ENCODE results near the gene PDSS2. TPM values are rescaled to one million over a fixed set of nuclear protein-coding genes. Genes with fewer than 3 reads are reported as not detected.
A peak's percentile ranks its signal among the peaks of the same experiment; 100 is the strongest.

The PDSS2 gene
- total RNA-seq, 1 donor from 2014 or later: 14.9 TPM

DNA sequence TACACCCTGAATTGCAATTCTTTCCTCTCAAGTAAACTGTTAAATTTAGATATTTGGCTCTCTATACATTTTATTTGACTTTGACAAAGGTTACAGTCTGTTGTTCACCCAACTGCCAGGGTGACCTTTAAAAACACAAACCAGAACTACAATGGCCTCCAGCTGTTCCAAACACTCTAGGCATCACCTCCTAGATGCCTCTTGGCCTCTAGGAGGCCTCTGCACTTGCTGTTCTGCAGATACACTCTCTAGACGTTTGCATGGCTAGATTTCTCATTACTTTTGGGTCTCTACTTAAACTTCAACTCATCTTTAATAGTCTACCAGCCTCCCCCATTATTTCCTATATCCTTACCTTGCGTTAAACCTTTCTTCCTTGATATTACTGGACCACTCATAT, 241.2 kb downstream of the PDSS2 start:
- Histone ChIP-seq H4K20me1 (ENCODE audit: low read depth) (peaks cover 3% of the 10 kb centered on the region), H3K4me2 (no peak overlapping the region), H3K4me3 (no peak overlapping the region), H2AFZ (replicated peaks) (no peak overlapping the region), H3K9ac (no peak overlapping the region), H3K27ac (no peak overlapping the region), H3K36me3 (no peaks in the 10 kb centered on the region), H3K79me2 (ENCODE audit: low read depth) (no peaks in the 10 kb centered on the region), H3K27me3 (no peaks in the 10 kb centered on the region), H3K9me3 (ENCODE audit: low read depth) (no peaks in the 10 kb centered on the region), H3K4me1 (no peaks in the 10 kb centered on the region), H3F3A (ENCODE audit: low read depth) (no peaks in the 10 kb centered on the region)
- no peaks in the 10 kb centered on the region for H3K36me3 Mint-ChIP-seq
- DNase-seq (ENCODE audit: low spot score): no peak
- TF ChIP-seq EZH2phosphoT487 (IDR thresholded peaks at IDR 0.05) (no peak), EZH2 (IDR thresholded peaks at IDR 0.05) (no peak)
- TF ChIP-seq, protein P1, sequence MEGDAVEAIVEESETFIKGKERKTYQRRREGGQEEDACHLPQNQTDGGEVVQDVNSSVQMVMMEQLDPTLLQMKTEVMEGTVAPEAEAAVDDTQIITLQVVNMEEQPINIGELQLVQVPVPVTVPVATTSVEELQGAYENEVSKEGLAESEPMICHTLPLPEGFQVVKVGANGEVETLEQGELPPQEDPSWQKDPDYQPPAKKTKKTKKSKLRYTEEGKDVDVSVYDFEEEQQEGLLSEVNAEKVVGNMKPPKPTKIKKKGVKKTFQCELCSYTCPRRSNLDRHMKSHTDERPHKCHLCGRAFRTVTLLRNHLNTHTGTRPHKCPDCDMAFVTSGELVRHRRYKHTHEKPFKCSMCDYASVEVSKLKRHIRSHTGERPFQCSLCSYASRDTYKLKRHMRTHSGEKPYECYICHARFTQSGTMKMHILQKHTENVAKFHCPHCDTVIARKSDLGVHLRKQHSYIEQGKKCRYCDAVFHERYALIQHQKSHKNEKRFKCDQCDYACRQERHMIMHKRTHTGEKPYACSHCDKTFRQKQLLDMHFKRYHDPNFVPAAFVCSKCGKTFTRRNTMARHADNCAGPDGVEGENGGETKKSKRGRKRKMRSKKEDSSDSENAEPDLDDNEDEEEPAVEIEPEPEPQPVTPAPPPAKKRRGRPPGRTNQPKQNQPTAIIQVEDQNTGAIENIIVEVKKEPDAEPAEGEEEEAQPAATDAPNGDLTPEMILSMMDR (IDR thresholded peaks at IDR 0.05): peak; percentile 10
- H3K4me1 Mint-ChIP-seq: peaks cover 4% of the 10 kb centered on the region
- H3K9me3 Mint-ChIP-seq: no peaks in the 10 kb centered on the region
- no peak overlapping the region for H3K27ac Mint-ChIP-seq
- H3K27me3 Mint-ChIP-seq (ENCODE audit: insufficient read depth, low read depth): no peaks in the 10 kb centered on the region
- H3K4me3 Mint-ChIP-seq: no peak overlapping the region

DNA sequence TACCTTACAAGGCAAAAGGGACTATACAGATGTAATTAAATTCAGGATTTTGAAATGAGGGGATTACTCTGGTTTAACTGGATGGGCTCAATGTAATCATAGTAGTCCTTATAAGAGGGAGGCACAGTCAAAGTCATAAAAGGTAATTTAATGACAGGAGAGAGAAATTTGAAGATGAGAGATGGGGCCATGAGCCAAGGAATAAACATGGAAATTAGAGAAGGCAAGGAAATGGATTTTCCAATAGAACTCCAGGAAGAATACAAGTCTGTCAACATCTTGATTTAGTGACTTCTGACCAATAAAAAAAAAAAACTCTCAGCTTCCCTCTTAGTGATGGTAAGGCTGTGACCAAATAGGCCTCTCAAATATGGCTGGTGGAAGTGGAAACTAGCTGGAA, 242.1 kb downstream of the PDSS2 start:
- Mint-ChIP-seq H3K4me3 (no peak overlapping the region), H3K27ac (no peak overlapping the region), H3K27me3 (ENCODE audit: insufficient read depth, low read depth) (no peaks in the 10 kb centered on the region), H3K4me1 (peaks cover 4% of the 10 kb centered on the region), H3K36me3 (no peaks in the 10 kb centered on the region), H3K9me3 (no peaks in the 10 kb centered on the region)
- H3F3A ChIP-seq (ENCODE audit: low read depth): no peaks in the 10 kb centered on the region
- no peak overlapping the region for H3K9ac ChIP-seq
- DNase-seq (ENCODE audit: low spot score): no peak
- H3K4me1 ChIP-seq: no peaks in the 10 kb centered on the region
- H3K36me3 ChIP-seq: no peaks in the 10 kb centered on the region
- H3K4me3 ChIP-seq: no peak overlapping the region
- no peak overlapping the region for H3K27ac ChIP-seq
- no peaks in the 10 kb centered on the region for H3K9me3 ChIP-seq (ENCODE audit: low read depth)
- peaks cover 3% of the 10 kb centered on the region for H4K20me1 ChIP-seq (ENCODE audit: low read depth)
- H3K27me3 ChIP-seq: no peaks in the 10 kb centered on the region
- no peak overlapping the region for H3K4me2 ChIP-seq
- no peak overlapping the region for H2AFZ ChIP-seq (replicated peaks)
- H3K79me2 ChIP-seq (ENCODE audit: low read depth): no peaks in the 10 kb centered on the region
- no peak for TF ChIP-seq EZH2phosphoT487 (IDR thresholded peaks at IDR 0.05)
- TF ChIP-seq EZH2 (IDR thresholded peaks at IDR 0.05): no peak

- no peak overlapping the region for H2AFZ ChIP-seq (replicated peaks)
- TF ChIP-seq EZH2phosphoT487 (IDR thresholded peaks at IDR 0.05): no peak
- TF ChIP-seq, protein P1 (IDR thresholded peaks at IDR 0.05): no peak
- no peak for TF ChIP-seq EZH2 (IDR thresholded peaks at IDR 0.05)
- no peak overlapping the region for H3K4me2 ChIP-seq
- H3K4me3 ChIP-seq: no peak overlapping the region
- no peaks in the 10 kb centered on the region for H3K9me3 ChIP-seq (ENCODE audit: low read depth)
- Mint-ChIP-seq H3K36me3 (no peaks in the 10 kb centered on the region), H3K4me3 (no peak overlapping the region), H3K9me3 (no peaks in the 10 kb centered on the region), H3K27me3 (ENCODE audit: insufficient read depth, low read depth) (no peaks in the 10 kb centered on the region), H3K4me1 (peaks cover 4% of the 10 kb centered on the region), H3K27ac (no peak overlapping the region)
- H3K9ac ChIP-seq: no peak overlapping the region
- H3K4me1 ChIP-seq: no peaks in the 10 kb centered on the region
- no peaks in the 10 kb centered on the region for H3K79me2 ChIP-seq (ENCODE audit: low read depth)
- DNase-seq (ENCODE audit: low spot score): no peak
- no peaks in the 10 kb centered on the region for H3K36me3 ChIP-seq
- peaks cover 3% of the 10 kb centered on the region for H4K20me1 ChIP-seq (ENCODE audit: low read depth)
- H3F3A ChIP-seq (ENCODE audit: low read depth): no peaks in the 10 kb centered on the region
- no peak overlapping the region for H3K27ac ChIP-seq
- no peaks in the 10 kb centered on the region for H3K27me3 ChIP-seq
Measured at GRCh38 chr6:107216197-107216933, 243.0 kb downstream of the PDSS2 start.

GRCh38 chr6:107215334-107215733, 244.0 kb downstream of the PDSS2 start:
- Histone ChIP-seq H3K9ac (no peak overlapping the region), H3K27me3 (no peaks in the 10 kb centered on the region), H3K27ac (no peak overlapping the region), H3K9me3 (ENCODE audit: low read depth) (no peaks in the 10 kb centered on the region), H2AFZ (replicated peaks) (no peak overlapping the region), H3K4me1 (peaks cover under 1% of the 10 kb centered on the region), H3K4me2 (no peak overlapping the region), H3F3A (ENCODE audit: low read depth) (no peaks in the 10 kb centered on the region), H3K4me3 (no peak overlapping the region), H4K20me1 (ENCODE audit: low read depth) (peaks cover 3% of the 10 kb centered on the region), H3K79me2 (ENCODE audit: low read depth) (no peaks in the 10 kb centered on the region), H3K36me3 (no peaks in the 10 kb centered on the region)
- H3K27me3 Mint-ChIP-seq (ENCODE audit: insufficient read depth, low read depth): no peaks in the 10 kb centered on the region
- H3K36me3 Mint-ChIP-seq: no peaks in the 10 kb centered on the region
- H3K27ac Mint-ChIP-seq: no peak overlapping the region
- TF ChIP-seq EZH2 (IDR thresholded peaks at IDR 0.05) (no peak), EZH2phosphoT487 (IDR thresholded peaks at IDR 0.05) (no peak)
- TF ChIP-seq, protein P1 (IDR thresholded peaks at IDR 0.05): no peak
- DNase-seq (ENCODE audit: low spot score): no peak
- H3K9me3 Mint-ChIP-seq: no peaks in the 10 kb centered on the region
- H3K4me3 Mint-ChIP-seq: no peak overlapping the region
- peaks cover 4% of the 10 kb centered on the region for H3K4me1 Mint-ChIP-seq
